SK-N-SH (cell line): ENCODE data around the gene USP2. TPM values are rescaled to one million over a fixed set of nuclear protein-coding genes. Genes with fewer than 3 reads are reported as not detected.

Source experiments
- CTCF ChIA-PET: fragments of 300-600, 350-600 bp; formaldehyde crosslinking; extraction: SDS; loops from one replicate; lab custom pipeline; 2021; lab: Yijun Ruan, JAX
- POLR2A ChIA-PET: fragments of 350-600 bp; sonication (Branson Sonifier 250); formaldehyde crosslinking; extraction: SDS; loops from one replicate; lab custom pipeline; 2020; ENCODE audit warnings: antibody characterized with exemption, inconsistent platforms; lab: Yijun Ruan, JAX
- DNase-seq: peaks from one replicate; pipeline ENCODE4 v3.0.0; 2012
- H2AFZ ChIP-seq: fragments of 200-600 bp; sonication (generic); 2 replicates; pipeline ENCODE4 v1.8.1; 2016; ENCODE audit warnings: antibody characterized with exemption, mild to moderate bottlenecking, low read depth
- H3F3A ChIP-seq: fragments of 200-600 bp; sonication (generic); replicated peaks from 2 replicates; pipeline ENCODE3; 2016; ENCODE audit warnings: antibody characterized with exemption, mild to moderate bottlenecking; ENCODE audit not compliant: insufficient read depth
- H3K27ac ChIP-seq, 2 experiments: fragments of 200-500 bp in 1 of 2; fragments of 200-600 bp in 1 of 2; sonication (Bioruptor generic) in 1 of 2; sonication (generic), shearing (Covaris generic) in 1 of 2; 2 replicates each; pipeline versions ENCODE4 v1.5.1 to v1.6.1; 2014 to 2016; ENCODE audit warnings: low read depth in 2 of 2, inconsistent platforms in 1 of 2, low read length in 1 of 2, mild to moderate bottlenecking in 1 of 2, mixed read lengths in 1 of 2
- H3K27me3 ChIP-seq: fragments of 200-600 bp; sonication (generic), shearing (Covaris generic); 2 replicates; pipeline ENCODE4 v1.6.1; 2016; ENCODE audit warnings: mixed run types; ENCODE audit not compliant: insufficient read depth
- H3K36me3 ChIP-seq, 2 experiments: fragments of 200-500 bp in 1 of 2; fragments of 200-600 bp in 1 of 2; sonication (Bioruptor generic) in 1 of 2; sonication (generic) in 1 of 2; replicated peaks in 1 of 2; 2 replicates each; pipeline versions ENCODE3 to v1.5.1; 2014 to 2016; ENCODE audit warnings: low read length in 1 of 2, mild to moderate bottlenecking in 1 of 2; ENCODE audit not compliant: insufficient read depth in 2 of 2, control insufficient read depth in 1 of 2
- H3K4me1 ChIP-seq, 2 experiments: fragments of 200-500 bp in 1 of 2; fragments of 200-600 bp in 1 of 2; sonication (Bioruptor generic) in 1 of 2; sonication (generic), shearing (Covaris generic) in 1 of 2; 2 replicates each; pipeline versions ENCODE4 v1.5.1 to v1.6.1; 2014 to 2016; ENCODE audit warnings: low read depth in 1 of 2, low read length in 1 of 2, mixed run types in 1 of 2; ENCODE audit not compliant: insufficient read depth in 2 of 2, control insufficient read depth in 1 of 2
- H3K4me2 ChIP-seq: fragments of 200-600 bp; sonication (generic), shearing (Covaris generic); 2 replicates; pipeline ENCODE4 v1.6.1; 2017; ENCODE audit warnings: mixed run types
- H3K4me3 ChIP-seq, 2 experiments: fragments of 200-500 bp in 1 of 2; fragments of 200-600 bp in 1 of 2; sonication (Bioruptor generic) in 1 of 2; sonication (generic), shearing (Covaris generic) in 1 of 2; 2 replicates each; pipeline versions ENCODE4 v1.5.1 to v1.8.1; 2014 to 2016; ENCODE audit warnings: low read depth in 2 of 2, inconsistent platforms in 1 of 2, low read length in 1 of 2, mild to moderate bottlenecking in 1 of 2, mixed read lengths in 1 of 2, moderate library complexity in 1 of 2
- H3K79me2 ChIP-seq: fragments of 200-600 bp; sonication (generic); 2 replicates; pipeline ENCODE4 v1.8.1; 2017; ENCODE audit warnings: mild to moderate bottlenecking; ENCODE audit not compliant: insufficient read depth
- H3K9ac ChIP-seq: fragments of 200-600 bp; sonication (generic); 2 replicates; pipeline ENCODE4 v1.6.1; 2017; ENCODE audit warnings: mixed run types
- H3K9me2 ChIP-seq: fragments of 200-600 bp; sonication (generic); 2 replicates; pipeline ENCODE4 v1.6.1; 2017; ENCODE audit warnings: mixed run types
- H3K9me3 ChIP-seq: fragments of 200-600 bp; sonication (generic); 2 replicates; pipeline ENCODE4 v1.6.1; 2017; ENCODE audit warnings: mixed run types, mild to moderate bottlenecking, moderate library complexity
- H4K20me1 ChIP-seq: fragments of 200-600 bp; sonication (generic); 2 replicates; pipeline ENCODE4 v1.6.1; 2017; ENCODE audit warnings: mild to moderate bottlenecking, mixed run types; ENCODE audit not compliant: insufficient read depth
- CHD2 ChIP-seq: fragments of 150-350 bp; IDR thresholded peaks from 2 replicates; pipeline ENCODE4 v1.6.1; 2018; ENCODE audit warnings: low read length; ENCODE audit not compliant: partially characterized antibody
- EP300 ChIP-seq, 2 experiments: IDR thresholded peaks; 2 replicates each; pipeline versions ENCODE4 v1.4.0 to v1.6.1; 2012; ENCODE audit warnings: borderline replicate concordance in 1 of 2, low read depth in 1 of 2, low read length in 1 of 2
- FOXJ3 ChIP-seq: sonication (generic); formaldehyde crosslinking; IDR thresholded peaks from 2 replicates; pipeline ENCODE4 v1.5.1; 2020; ENCODE audit warnings: mild to moderate bottlenecking, missing genetic modification reagents
- NRF1 ChIP-seq: IDR thresholded peaks from 2 replicates; pipeline ENCODE4 v1.6.1; 2012; ENCODE audit warnings: low read depth, mild to moderate bottlenecking, low read length
- POLR2AphosphoS5 ChIP-seq: IDR thresholded peaks from 2 replicates; pipeline ENCODE4 v1.6.1; 2012; ENCODE audit warnings: low read depth, low read length
- RAD21 ChIP-seq: IDR thresholded peaks from 2 replicates; pipeline ENCODE4 v1.6.1; 2012; ENCODE audit warnings: mild to moderate bottlenecking, low read length
- RCOR1 ChIP-seq: fragments of 150-350 bp; IDR thresholded peaks from 2 replicates; pipeline ENCODE4 v1.6.1; 2017; ENCODE audit warnings: antibody characterized with exemption, low read length
- RFX5 ChIP-seq: IDR thresholded peaks from 2 replicates; pipeline ENCODE4 v1.6.1; 2012; ENCODE audit warnings: mild to moderate bottlenecking, improper control_type of control experiment, low read length
- YY1 ChIP-seq: IDR thresholded peaks from 2 replicates; pipeline ENCODE4 v1.4.0; 2012; ENCODE audit warnings: low read depth, mild to moderate bottlenecking
- WGBS: methylation state at CpG from one replicate; pipeline ENCODE4 v1.1.6; 2017; ENCODE audit warnings: low lambda C conversion rate; 5-methylcytosine and 5-hydroxymethylcytosine counted together
- polyA plus RNA-seq, 3 experiments: library from polyadenylated mRNA; depleted of rRNA; stranded (reverse); fragments of >200 nt; gene quantifications; 2 replicates each; pipeline ENCODE4 v1.2.3, GENCODE V29; 2012
- TF ChIP-seq, protein P1 (sequence below): IDR thresholded peaks from 2 replicates; pipeline ENCODE4 v1.4.0; 2012; ENCODE audit warnings: low read depth, borderline replicate concordance
- TF ChIP-seq, protein P2 (sequence below): fragments of 150-350 bp; IDR thresholded peaks from 2 replicates; pipeline ENCODE4 v1.6.1; 2017; ENCODE audit warnings: antibody characterized with exemption, low read length, low read depth, borderline replicate concordance
- TF ChIP-seq, protein P3 (sequence below): IDR thresholded peaks from 2 replicates; pipeline ENCODE4 v1.4.0; 2012; ENCODE audit warnings: low read depth
- TF ChIP-seq, protein P4 (sequence below): IDR thresholded peaks from 2 replicates; pipeline ENCODE4; 2012

The USP2 gene
- polyA plus RNA-seq, 1 of the 3 experiments (the other 2 are of a cell fraction), result 0.97 TPM

DNA sequence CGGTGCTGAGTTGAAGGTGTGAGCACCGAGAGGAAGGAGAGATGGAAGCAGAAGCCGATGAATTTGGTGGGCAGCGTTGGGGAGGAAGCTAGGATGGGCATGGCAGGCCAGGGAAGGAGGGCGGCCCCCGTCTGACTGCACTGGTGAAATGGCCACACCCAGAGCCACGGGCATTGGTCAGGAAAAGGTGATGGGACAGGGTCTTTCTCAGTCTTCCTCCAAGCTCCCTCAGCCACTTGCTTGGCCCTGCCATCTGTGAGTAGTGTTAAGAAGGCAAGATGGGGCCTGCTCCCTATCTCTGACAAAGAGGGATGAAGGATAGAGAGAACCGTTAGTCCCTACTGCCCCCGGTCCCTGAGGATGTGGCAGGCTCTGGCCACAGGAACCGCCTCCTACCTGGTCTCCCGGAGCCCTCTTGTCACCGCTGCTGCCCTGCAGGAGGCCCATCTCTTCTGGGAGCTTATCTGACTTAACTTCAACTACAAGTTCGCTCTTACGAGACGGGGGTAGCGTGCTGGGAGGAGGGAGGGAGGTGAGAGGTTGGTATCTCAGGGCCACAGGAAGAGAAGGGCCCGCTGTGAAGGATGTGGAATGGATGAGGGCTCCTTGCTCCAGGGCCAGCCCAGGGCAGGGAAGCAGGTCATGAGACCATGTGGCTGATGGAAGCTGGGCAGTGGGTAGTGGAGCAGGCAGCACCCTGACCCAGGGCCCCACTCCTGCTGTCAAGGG lies 71.4 kb downstream of the USP2 start (continued):
- TF ChIP-seq, protein P1, sequence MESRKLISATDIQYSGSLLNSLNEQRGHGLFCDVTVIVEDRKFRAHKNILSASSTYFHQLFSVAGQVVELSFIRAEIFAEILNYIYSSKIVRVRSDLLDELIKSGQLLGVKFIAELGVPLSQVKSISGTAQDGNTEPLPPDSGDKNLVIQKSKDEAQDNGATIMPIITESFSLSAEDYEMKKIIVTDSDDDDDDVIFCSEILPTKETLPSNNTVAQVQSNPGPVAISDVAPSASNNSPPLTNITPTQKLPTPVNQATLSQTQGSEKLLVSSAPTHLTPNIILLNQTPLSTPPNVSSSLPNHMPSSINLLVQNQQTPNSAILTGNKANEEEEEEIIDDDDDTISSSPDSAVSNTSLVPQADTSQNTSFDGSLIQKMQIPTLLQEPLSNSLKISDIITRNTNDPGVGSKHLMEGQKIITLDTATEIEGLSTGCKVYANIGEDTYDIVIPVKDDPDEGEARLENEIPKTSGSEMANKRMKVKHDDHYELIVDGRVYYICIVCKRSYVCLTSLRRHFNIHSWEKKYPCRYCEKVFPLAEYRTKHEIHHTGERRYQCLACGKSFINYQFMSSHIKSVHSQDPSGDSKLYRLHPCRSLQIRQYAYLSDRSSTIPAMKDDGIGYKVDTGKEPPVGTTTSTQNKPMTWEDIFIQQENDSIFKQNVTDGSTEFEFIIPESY, result no peak
- no peak for TF ChIP-seq EP300 (IDR thresholded peaks at IDR 0.05; ENCODE audit: borderline replicate concordance in 1 of 2, low read depth in 1 of 2, low read length in 1 of 2)
- no peak for TF ChIP-seq RFX5
- no peak for TF ChIP-seq RAD21
- TF ChIP-seq POLR2AphosphoS5, result no peak
- TF ChIP-seq NRF1, result no peak

DNA sequence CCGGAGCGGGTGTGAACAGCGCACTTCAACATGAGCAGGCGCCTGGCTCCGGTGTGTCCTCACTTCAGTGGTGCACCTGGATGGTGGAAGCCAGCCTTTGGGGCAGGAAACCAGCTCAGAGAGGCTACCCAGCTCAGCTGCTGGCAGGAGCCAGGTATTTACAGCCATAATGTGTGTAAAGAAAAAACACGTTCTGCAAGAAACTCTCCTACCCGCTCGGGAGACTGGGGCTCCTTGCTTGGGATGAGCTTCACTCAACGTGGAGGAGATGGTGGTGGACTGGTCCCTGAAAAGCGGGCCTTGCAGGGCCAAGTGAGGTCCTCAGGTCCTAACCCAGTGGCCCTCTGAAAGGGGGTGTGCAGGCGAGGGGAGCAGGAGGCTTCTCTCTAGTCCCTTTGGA lies 72.1 kb downstream of the USP2 start:
- H3K4me3 ChIP-seq, result no peak overlapping the region
- H3F3A ChIP-seq, result peaks cover 22% of the 10 kb centered on the region
- no peaks in the 10 kb centered on the region for H4K20me1 ChIP-seq
- no peak overlapping the region for H3K9ac ChIP-seq
- H3K27ac ChIP-seq, result no peak overlapping the region
- 94% methylated on average over 8 of the region's 11 CpGs for WGBS
- ChIA-PET CTCF (interaction anchor here (1.0 to 1.5 kb wide), 3 partner anchors 14 to 104 kb away, joined by 4 to 13 read pairs (median 6); partner anchors contain the start of gene CBL), POLR2A (no interaction called here)
- H3K4me2 ChIP-seq, result no peak overlapping the region
- no peaks in the 10 kb centered on the region for H3K9me2 ChIP-seq
- no peaks in the 10 kb centered on the region for H3K9me3 ChIP-seq
- TF ChIP-seq, protein P2, sequence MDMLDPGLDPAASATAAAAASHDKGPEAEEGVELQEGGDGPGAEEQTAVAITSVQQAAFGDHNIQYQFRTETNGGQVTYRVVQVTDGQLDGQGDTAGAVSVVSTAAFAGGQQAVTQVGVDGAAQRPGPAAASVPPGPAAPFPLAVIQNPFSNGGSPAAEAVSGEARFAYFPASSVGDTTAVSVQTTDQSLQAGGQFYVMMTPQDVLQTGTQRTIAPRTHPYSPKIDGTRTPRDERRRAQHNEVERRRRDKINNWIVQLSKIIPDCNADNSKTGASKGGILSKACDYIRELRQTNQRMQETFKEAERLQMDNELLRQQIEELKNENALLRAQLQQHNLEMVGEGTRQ, result no peak
- TF ChIP-seq RCOR1, result no peak
- no peaks in the 10 kb centered on the region for H3K4me1 ChIP-seq
- H2AFZ ChIP-seq, result no peak overlapping the region
- H3K79me2 ChIP-seq, result no peaks in the 10 kb centered on the region
- H3K36me3 ChIP-seq, result peaks cover 5 to 27% of the 10 kb centered on the region in 2 experiments
- no peaks in the 10 kb centered on the region for H3K27me3 ChIP-seq
- DNase-seq, result no peak

DNA sequence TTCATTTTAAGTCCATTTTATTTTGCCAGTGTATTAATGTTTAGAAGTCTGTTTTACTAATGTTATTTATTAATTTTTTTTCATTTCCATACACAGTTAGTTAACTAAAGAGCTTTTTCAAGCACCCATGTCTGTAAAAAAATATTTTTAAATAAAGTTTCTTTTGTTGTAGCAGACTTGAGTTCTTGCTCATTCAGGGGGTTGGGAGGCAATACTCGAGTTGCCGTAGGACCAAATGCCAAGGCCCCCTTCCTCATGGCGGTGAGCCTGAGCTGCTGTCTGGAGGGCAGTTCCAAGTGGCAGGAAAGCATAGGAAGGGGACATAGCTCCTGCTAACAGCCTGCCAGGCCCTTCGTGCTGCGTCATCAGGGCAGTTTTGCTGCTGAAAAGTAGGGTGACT lies 73.5 kb downstream of the USP2 start:
- no peaks in the 10 kb centered on the region for H3K9me2 ChIP-seq
- no peak overlapping the region for H3K9ac ChIP-seq
- CTCF ChIA-PET, result interaction anchor here (0.6 to 2.4 kb wide), 12 partner anchors 9 to 700 kb away, joined by 3 to 11 read pairs (median 3); partner anchors contain the start of genes MCAM and USP2
- peaks cover 12 to 41% of the 10 kb centered on the region in 2 experiments for H3K36me3 ChIP-seq
- no peak overlapping the region for H3K4me3 ChIP-seq
- TF ChIP-seq YY1 (no peak), FOXJ3 (CRISPR knock-in tag) (no peak), NRF1 (no peak), CHD2 (no peak), RAD21 (no peak), RCOR1 (no peak)
- TF ChIP-seq, protein P3, sequence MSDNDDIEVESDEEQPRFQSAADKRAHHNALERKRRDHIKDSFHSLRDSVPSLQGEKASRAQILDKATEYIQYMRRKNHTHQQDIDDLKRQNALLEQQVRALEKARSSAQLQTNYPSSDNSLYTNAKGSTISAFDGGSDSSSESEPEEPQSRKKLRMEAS, result no peak
- TF ChIP-seq, protein P4, sequence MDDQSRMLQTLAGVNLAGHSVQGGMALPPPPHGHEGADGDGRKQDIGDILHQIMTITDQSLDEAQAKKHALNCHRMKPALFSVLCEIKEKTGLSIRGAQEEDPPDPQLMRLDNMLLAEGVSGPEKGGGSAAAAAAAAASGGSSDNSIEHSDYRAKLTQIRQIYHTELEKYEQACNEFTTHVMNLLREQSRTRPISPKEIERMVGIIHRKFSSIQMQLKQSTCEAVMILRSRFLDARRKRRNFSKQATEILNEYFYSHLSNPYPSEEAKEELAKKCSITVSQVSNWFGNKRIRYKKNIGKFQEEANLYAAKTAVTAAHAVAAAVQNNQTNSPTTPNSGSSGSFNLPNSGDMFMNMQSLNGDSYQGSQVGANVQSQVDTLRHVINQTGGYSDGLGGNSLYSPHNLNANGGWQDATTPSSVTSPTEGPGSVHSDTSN, result no peak
- TF ChIP-seq, all 33 proteins: peak for 0
- H3K79me2 ChIP-seq, result no peaks in the 10 kb centered on the region
- no peaks in the 10 kb centered on the region for H3K9me3 ChIP-seq
- no peaks in the 10 kb centered on the region for H3K4me1 ChIP-seq
- no peak for DNase-seq
- POLR2A ChIA-PET, result no interaction called here
- no peaks in the 10 kb centered on the region for H4K20me1 ChIP-seq
- peaks cover 16% of the 10 kb centered on the region for H3F3A ChIP-seq
- no peaks in the 10 kb centered on the region for H3K27me3 ChIP-seq
- 90% methylated on average over 5 of the region's 5 CpGs for WGBS
- no peak overlapping the region for H3K4me2 ChIP-seq
- H2AFZ ChIP-seq, result no peak overlapping the region
- H3K27ac ChIP-seq, result no peak overlapping the region
